ENCODE data around the gene LEKR1. TPM values are rescaled to one million over a fixed set of nuclear protein-coding genes. Genes with fewer than 3 reads are reported as not detected.

The LEKR1 gene
- total and polyA plus RNA-seq, 9 of the 15 experiments (the other 6 are each of a cell fraction or from before 2014, with no cell fraction given) = 0.76 to 1.8 (median 1.2) TPM

DNA sequence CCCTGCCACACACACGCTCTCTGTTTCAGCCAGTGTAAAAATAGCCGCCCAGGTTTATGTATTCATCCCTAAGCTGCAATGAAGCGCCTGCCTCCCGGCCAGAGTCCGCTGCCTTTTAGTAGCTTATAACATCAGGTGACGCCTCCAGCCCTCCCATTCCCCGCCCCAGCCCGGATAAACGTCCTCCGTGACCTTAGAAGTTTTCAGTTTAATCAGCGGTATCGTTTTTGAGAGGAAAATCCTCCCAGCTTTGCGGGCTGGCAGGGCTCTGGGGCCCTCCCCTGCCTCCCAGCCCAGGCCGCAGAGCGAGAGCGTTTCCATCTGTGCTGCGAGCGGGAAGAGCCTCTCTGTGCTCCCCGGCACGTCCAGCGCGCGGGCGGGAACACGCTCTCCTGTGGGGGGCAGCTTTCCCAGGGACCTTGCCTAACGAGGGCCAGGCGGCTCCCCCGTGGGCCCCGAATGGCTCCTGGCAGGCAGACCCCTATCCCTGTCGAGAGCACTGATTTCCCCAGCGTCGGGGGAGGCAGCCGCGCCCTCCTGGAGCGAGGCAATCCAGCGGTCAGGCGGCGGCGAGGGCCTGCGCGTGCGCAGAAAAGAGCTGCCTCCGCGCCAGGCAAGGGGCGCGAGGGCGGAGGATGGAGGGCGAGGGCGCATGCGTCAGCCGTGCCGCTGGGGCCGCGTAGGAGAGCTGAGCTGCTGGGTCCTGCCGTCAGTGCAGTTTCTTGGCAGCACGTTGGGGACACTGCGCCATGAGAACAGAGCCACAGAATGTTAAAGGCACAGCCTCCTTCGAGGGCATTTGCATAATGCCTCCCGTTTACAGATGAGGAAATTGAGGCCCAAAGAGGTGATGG lies 262.7 kb downstream of the LEKR1 start (continued):
- TF ChIP-seq ZNF407 (IDR thresholded peaks at IDR 0.05; ENCODE audit: low read depth) (no peak), FOS (IDR thresholded peaks at IDR 0.05; ENCODE audit: extremely low read depth, insufficient read length) (no peak), CHAMP1 (IDR thresholded peaks at IDR 0.05) (no peak), ZNF436 (CRISPR knock-in tag; IDR thresholded peaks at IDR 0.05) (no peak), CREB1 (IDR thresholded peaks at IDR 0.05) (no peak), CREB1 (CRISPR knock-in tag; IDR thresholded peaks at IDR 0.05) (peak; percentile 61)
- TF ChIP-seq, protein P1, sequence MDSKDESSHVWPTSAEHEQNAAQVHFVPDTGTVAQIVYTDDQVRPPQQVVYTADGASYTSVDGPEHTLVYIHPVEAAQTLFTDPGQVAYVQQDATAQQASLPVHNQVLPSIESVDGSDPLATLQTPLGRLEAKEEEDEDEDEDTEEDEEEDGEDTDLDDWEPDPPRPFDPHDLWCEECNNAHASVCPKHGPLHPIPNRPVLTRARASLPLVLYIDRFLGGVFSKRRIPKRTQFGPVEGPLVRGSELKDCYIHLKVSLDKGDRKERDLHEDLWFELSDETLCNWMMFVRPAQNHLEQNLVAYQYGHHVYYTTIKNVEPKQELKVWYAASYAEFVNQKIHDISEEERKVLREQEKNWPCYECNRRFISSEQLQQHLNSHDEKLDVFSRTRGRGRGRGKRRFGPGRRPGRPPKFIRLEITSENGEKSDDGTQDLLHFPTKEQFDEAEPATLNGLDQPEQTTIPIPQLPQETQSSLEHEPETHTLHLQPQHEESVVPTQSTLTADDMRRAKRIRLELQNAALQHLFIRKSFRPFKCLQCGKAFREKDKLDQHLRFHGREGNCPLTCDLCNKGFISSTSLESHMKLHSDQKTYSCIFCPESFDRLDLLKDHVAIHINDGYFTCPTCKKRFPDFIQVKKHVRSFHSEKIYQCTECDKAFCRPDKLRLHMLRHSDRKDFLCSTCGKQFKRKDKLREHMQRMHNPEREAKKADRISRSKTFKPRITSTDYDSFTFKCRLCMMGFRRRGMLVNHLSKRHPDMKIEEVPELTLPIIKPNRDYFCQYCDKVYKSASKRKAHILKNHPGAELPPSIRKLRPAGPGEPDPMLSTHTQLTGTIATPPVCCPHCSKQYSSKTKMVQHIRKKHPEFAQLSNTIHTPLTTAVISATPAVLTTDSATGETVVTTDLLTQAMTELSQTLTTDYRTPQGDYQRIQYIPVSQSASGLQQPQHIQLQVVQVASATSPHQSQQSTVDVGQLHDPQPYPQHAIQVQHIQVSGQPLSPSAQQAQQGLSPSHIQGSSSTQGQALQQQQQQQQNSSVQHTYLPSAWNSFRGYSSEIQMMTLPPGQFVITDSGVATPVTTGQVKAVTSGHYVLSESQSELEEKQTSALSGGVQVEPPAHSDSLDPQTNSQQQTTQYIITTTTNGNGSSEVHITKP (IDR thresholded peaks at IDR 0.05; ENCODE audit: partially characterized antibody) = peak; percentile 65

Measured in K562 (cell line).